Panc1 (cell line): ENCODE results near the gene DNM3. TPM values are rescaled to one million over a fixed set of nuclear protein-coding genes. Genes with fewer than 3 reads are reported as not detected.
"Not testable (repeated sequence)": the region's sequence is repeated elsewhere in the genome, so short reads cannot be mapped to it uniquely, and the experiment has no call there.

Experiments
- ATAC-seq: fragments of 200-7000 bp; cut with Tn5 transposase; 2 replicates; pipeline ENCODE4 v1.9.1; 2020; ENCODE audit warnings: mild to moderate bottlenecking, moderate library complexity
- BruUV-seq: library from RNA; stranded (reverse); fragments of 400-500 nt; replicated peaks from 2 replicates; lab custom pipeline; 2021; lab: Mats Ljungman, UMichigan
- CTCF ChIA-PET: fragments of 300-600 bp; sonication (Branson Sonifier 250); formaldehyde crosslinking; loops from one replicate; lab custom pipeline; 2022; ENCODE audit warnings: antibody characterized with exemption; lab: Charles Lee
- POLR2A ChIA-PET: fragments of 300-600 bp; sonication (Branson Sonifier 250); formaldehyde crosslinking; loops from one replicate; lab custom pipeline; 2022; ENCODE audit warnings: antibody characterized with exemption; lab: Charles Lee
- DNase-seq: peaks from one replicate; pipeline ENCODE4 v3.0.0-alpha.2; 2010; ENCODE audit warnings: low read depth, low spot score
- H3K27ac ChIP-seq: 2 replicates; pipeline ENCODE4 v1.5.1; 2011; ENCODE audit warnings: mild to moderate bottlenecking, low read length, inconsistent platforms
- H3K27me3 ChIP-seq: fragments of 200-500 bp; sonication (Bioruptor generic); 2 replicates; pipeline ENCODE4 v1.6.0; 2014; ENCODE audit warnings: low read length, inconsistent platforms; ENCODE audit not compliant: control insufficient read depth, insufficient read depth
- H3K36me3 ChIP-seq: fragments of 200-500 bp; sonication (Bioruptor generic); 2 replicates; pipeline ENCODE4 v1.5.1; 2014; ENCODE audit warnings: inconsistent platforms, mild to moderate bottlenecking, low read length, moderate library complexity; ENCODE audit not compliant: control insufficient read depth, insufficient read depth
- H3K4me1 ChIP-seq: 2 replicates; pipeline ENCODE4 v1.5.1; 2011; ENCODE audit warnings: inconsistent platforms, mild to moderate bottlenecking, low read length, moderate library complexity; ENCODE audit not compliant: control insufficient read depth, insufficient read depth
- H3K4me3 ChIP-seq, 2 experiments: 2 replicates each; pipeline ENCODE4 v1.5.1; 2011 to 2012; ENCODE audit warnings: low read depth in 2 of 2, low read length in 2 of 2, mild to moderate bottlenecking in 2 of 2, inconsistent platforms in 1 of 2, moderate library complexity in 1 of 2
- H3K9me3 ChIP-seq: fragments of 200-500 bp; sonication (Bioruptor generic); 2 replicates; pipeline ENCODE4 v1.5.1; 2014; ENCODE audit warnings: low read depth, mild to moderate bottlenecking, inconsistent platforms, low read length, moderate library complexity; ENCODE audit not compliant: control insufficient read depth, insufficient read depth
- POLR2AphosphoS5 ChIP-seq: IDR thresholded peaks from 2 replicates; pipeline ENCODE4 v1.6.1; 2012; ENCODE audit warnings: mild to moderate bottlenecking, low read depth, low read length, moderate library complexity
- SIN3A ChIP-seq: IDR thresholded peaks from 2 replicates; pipeline ENCODE4 v1.6.1; 2012; ENCODE audit warnings: low read depth, mild to moderate bottlenecking, low read length, moderate library complexity, borderline replicate concordance; ENCODE audit not compliant: insufficient read depth
- TCF7L2 ChIP-seq: IDR thresholded peaks from 2 replicates; pipeline ENCODE4 v1.6.1; 2011; ENCODE audit warnings: mild to moderate bottlenecking, low read depth, low read length, inconsistent platforms
- in situ Hi-C: cut with HindIII; loops from 2 replicates; pipeline ENCODE4 v1.10.0; 2016; ENCODE audit warnings: low sequenced_read_pairs, low pct_unique_long_range_greater_than_20kb
- intact Hi-C: fragments of 100-400 bp; cut with micrococcal nuclease; formaldehyde crosslinking; loops from one replicate; pipeline ENCODE4 v1.10.0; 2022; ENCODE audit not compliant: unreplicated experiment
- total RNA-seq: library from RNA; stranded (reverse); gene quantifications from one replicate; pipeline ENCODE4 v1.2.1, GENCODE V29; 2021; ENCODE audit not compliant: unreplicated experiment
- TF ChIP-seq, protein P1 (sequence below): fragments of 450-650 bp; IDR thresholded peaks from 2 replicates; pipeline ENCODE4 v1.5.1; 2017; ENCODE audit warnings: mild to moderate bottlenecking
- TF ChIP-seq, protein P2 (sequence below), 2 experiments: IDR thresholded peaks; 2 replicates each; pipeline ENCODE4 v1.6.1; 2011 to 2012; ENCODE audit warnings: low read depth in 2 of 2, control low read depth in 1 of 2, low read length in 1 of 2, mild to moderate bottlenecking in 1 of 2, moderate library complexity in 1 of 2; ENCODE audit not compliant: insufficient read depth in 1 of 2

The DNM3 gene
- total RNA-seq, 1 experiment from 2014 or later: 0.46 TPM

DNA sequence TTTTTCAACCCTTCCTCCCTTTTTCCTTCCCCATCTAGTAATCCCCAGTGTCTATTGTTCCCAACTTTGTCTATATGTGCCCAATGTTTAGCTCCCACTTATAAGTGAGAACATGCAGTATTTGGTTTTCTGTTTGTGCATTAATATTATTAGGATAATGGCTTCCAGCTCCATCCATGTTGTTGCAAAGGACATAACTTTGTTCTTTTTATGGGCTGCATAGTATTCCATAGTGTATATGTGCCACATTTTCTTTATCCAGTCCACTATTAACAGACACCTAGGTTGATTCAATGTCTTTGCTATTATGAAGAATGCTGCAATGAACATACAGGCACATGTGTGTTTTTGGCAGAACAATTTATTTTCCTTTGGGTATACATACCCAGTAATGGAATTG lies 458.2 kb downstream of the DNM3 start:
- no peaks in the 10 kb centered on the region for H3K36me3 ChIP-seq
- intact Hi-C loops: no loop called here
- TF ChIP-seq POLR2AphosphoS5: no peak
- TF ChIP-seq, protein P1, sequence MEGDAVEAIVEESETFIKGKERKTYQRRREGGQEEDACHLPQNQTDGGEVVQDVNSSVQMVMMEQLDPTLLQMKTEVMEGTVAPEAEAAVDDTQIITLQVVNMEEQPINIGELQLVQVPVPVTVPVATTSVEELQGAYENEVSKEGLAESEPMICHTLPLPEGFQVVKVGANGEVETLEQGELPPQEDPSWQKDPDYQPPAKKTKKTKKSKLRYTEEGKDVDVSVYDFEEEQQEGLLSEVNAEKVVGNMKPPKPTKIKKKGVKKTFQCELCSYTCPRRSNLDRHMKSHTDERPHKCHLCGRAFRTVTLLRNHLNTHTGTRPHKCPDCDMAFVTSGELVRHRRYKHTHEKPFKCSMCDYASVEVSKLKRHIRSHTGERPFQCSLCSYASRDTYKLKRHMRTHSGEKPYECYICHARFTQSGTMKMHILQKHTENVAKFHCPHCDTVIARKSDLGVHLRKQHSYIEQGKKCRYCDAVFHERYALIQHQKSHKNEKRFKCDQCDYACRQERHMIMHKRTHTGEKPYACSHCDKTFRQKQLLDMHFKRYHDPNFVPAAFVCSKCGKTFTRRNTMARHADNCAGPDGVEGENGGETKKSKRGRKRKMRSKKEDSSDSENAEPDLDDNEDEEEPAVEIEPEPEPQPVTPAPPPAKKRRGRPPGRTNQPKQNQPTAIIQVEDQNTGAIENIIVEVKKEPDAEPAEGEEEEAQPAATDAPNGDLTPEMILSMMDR: no peak
- TF ChIP-seq, protein P2, sequence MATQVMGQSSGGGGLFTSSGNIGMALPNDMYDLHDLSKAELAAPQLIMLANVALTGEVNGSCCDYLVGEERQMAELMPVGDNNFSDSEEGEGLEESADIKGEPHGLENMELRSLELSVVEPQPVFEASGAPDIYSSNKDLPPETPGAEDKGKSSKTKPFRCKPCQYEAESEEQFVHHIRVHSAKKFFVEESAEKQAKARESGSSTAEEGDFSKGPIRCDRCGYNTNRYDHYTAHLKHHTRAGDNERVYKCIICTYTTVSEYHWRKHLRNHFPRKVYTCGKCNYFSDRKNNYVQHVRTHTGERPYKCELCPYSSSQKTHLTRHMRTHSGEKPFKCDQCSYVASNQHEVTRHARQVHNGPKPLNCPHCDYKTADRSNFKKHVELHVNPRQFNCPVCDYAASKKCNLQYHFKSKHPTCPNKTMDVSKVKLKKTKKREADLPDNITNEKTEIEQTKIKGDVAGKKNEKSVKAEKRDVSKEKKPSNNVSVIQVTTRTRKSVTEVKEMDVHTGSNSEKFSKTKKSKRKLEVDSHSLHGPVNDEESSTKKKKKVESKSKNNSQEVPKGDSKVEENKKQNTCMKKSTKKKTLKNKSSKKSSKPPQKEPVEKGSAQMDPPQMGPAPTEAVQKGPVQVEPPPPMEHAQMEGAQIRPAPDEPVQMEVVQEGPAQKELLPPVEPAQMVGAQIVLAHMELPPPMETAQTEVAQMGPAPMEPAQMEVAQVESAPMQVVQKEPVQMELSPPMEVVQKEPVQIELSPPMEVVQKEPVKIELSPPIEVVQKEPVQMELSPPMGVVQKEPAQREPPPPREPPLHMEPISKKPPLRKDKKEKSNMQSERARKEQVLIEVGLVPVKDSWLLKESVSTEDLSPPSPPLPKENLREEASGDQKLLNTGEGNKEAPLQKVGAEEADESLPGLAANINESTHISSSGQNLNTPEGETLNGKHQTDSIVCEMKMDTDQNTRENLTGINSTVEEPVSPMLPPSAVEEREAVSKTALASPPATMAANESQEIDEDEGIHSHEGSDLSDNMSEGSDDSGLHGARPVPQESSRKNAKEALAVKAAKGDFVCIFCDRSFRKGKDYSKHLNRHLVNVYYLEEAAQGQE (IDR thresholded peaks at IDR 0.05; ENCODE audit: insufficient read depth in 1 of 2, low read depth in 2 of 2, low read length in 1 of 2): no peak
- TF ChIP-seq SIN3A: no peak
- TF ChIP-seq TCF7L2: no peak
- POLR2A ChIA-PET: no interaction called here
- CTCF ChIA-PET: no interaction called here
- no peak for ATAC-seq
- in situ Hi-C loops: no loop called here
- H3K4me3 ChIP-seq: no peak overlapping the region
- no peaks in the 10 kb centered on the region for H3K9me3 ChIP-seq
- no peak overlapping the region for H3K27ac ChIP-seq
- no TSS peak for BruUV-seq
- 0 out of 2 replicates have a peak, but pooled peaks cover 2% of the 10 kb centered on the region for H3K4me1 ChIP-seq
- no peaks in the 10 kb centered on the region for H3K27me3 ChIP-seq
- no peak for DNase-seq

DNA sequence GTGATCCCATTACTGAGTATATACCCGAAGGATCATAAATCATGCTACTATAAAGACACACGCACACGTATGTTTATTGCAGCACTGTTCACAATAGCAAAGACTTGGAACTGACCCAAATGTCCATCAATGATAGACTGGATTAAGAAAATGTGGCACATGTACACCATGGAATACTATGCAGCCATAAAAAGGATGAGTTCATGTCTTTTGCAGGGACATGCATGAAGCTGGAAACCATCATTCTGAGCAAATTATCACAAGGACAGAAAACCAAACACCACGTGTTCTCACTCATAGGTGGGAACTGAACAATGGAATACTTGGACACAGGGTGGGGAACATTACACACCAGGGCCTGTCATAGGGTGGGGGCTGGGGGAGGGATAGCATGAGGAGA lies 466.2 kb downstream of the DNM3 start:
- H3K27ac ChIP-seq, in situ Hi-C loops, H3K9me3 ChIP-seq, intact Hi-C loops, H3K36me3 ChIP-seq, POLR2A ChIA-PET, CTCF ChIA-PET, H3K4me3 ChIP-seq, H3K27me3 ChIP-seq, DNase-seq, BruUV-seq, H3K4me1 ChIP-seq, ATAC-seq: not testable (repeated sequence)

DNA sequence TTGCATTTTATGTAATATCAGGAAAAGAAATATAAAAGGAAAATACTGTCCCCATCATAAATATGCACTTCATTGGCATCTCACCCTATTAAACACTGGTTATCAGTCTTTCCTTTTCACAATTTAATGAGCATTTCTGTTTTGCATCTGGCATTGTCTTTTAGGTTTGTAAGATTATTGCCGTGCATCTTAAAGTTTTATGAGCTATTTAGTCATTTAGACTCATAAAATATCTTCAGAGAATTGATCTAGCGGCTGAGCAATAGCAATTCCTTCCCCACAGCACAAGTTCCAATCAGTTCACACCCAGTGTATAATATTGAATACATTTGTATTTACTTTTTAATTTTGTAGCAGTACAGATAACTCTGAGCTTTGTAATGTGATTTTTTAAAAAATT lies 466.8 kb downstream of the DNM3 start:
- Histone ChIP-seq H3K9me3 (no peaks in the 10 kb centered on the region), H3K27ac (peak overlapping the region; percentile 72; the same call in 1 of the 2 replicates), H3K36me3 (no peaks in the 10 kb centered on the region), H3K27me3 (no peaks in the 10 kb centered on the region), H3K4me1 (no peaks in the 10 kb centered on the region; the same call in 1 of the 2 replicates), H3K4me3 (no peak overlapping the region)
- no peak for ATAC-seq
- no peak for DNase-seq
- TF ChIP-seq, protein P1: no peak
- TF ChIP-seq POLR2AphosphoS5 (no peak), TCF7L2 (no peak), SIN3A (no peak)
- TF ChIP-seq, protein P2 (IDR thresholded peaks at IDR 0.05; ENCODE audit: insufficient read depth in 1 of 2, low read depth in 2 of 2, low read length in 1 of 2): no peak
- ChIA-PET POLR2A (interaction anchor here (0.7 kb wide), 1 partner anchor 39 kb away, joined by 8 read pairs; no protein-coding TSS in a partner anchor), CTCF (interaction anchor here (0.6 kb wide), 1 partner anchor 127 kb away, joined by 3 read pairs; no protein-coding TSS in a partner anchor)
- no TSS peak for BruUV-seq
- in situ Hi-C loops: no loop called here
- intact Hi-C loops: no loop called here
